HCT116 (cell line): Measurements from ENCODE around the gene PAK1. TPM values are rescaled to one million over a fixed set of nuclear protein-coding genes. Genes with fewer than 3 reads are reported as not detected.

ENCODE experiments used
- ATAC-seq: fragments of 200-7000 bp; cut with Tn5 transposase; 2 replicates; pipeline ENCODE4 v1.9.1; 2020; ENCODE audit warnings: mild to moderate bottlenecking, moderate library complexity
- BruUV-seq: library from RNA; stranded (reverse); fragments of 400-500 nt; replicated peaks from 2 replicates; lab custom pipeline; 2021; lab: Mats Ljungman, UMichigan
- CTCF ChIA-PET: fragments of 300-600 bp; sonication (Branson Sonifier 250); formaldehyde crosslinking; loops from one replicate; lab custom pipeline; 2021; ENCODE audit warnings: antibody characterized with exemption; lab: Charles Lee
- POLR2A ChIA-PET: fragments of 300-600, 350-600 bp; sonication (Branson Sonifier 250); formaldehyde crosslinking; loops from one replicate; lab custom pipeline; 2021; ENCODE audit warnings: antibody characterized with exemption; lab: Charles Lee
- RAD21 ChIA-PET, 2 experiments: fragments of 300-600 bp; sonication (Branson Sonifier 250); formaldehyde crosslinking; loops; one replicate each; lab custom pipeline; 2023; ENCODE audit warnings: low total read pairs in 2 of 2; ENCODE audit not compliant: uncharacterized antibody in 2 of 2, unreplicated experiment in 2 of 2, low non-redundant PET in 1 of 2; lab: Charles Lee
- DNase-seq: peaks from one replicate; pipeline ENCODE4 v3.0.0-alpha.2; 2010; ENCODE audit warnings: low read depth, low spot score
- H2AFZ ChIP-seq: fragments of 200-600 bp; shearing (Covaris generic), sonication (generic); 2 replicates; pipeline ENCODE4 v1.6.1; 2017; ENCODE audit warnings: low read depth, mixed run types, mixed read lengths, antibody characterized with exemption, low read length; ENCODE audit not compliant: poor library complexity, severe bottlenecking
- H3K27ac ChIP-seq: 2 replicates; pipeline ENCODE4 v1.5.1; 2012; ENCODE audit warnings: low read depth, low read length
- H3K27me3 ChIP-seq: fragments of 200-600 bp; sonication (generic); 2 replicates; pipeline ENCODE4 v1.6.1; 2016; ENCODE audit warnings: mixed run types, low read length, mixed read lengths; ENCODE audit not compliant: insufficient read depth
- H3K36me3 ChIP-seq, 2 experiments: fragments of 200-500 bp in 1 of 2; fragments of 200-600 bp in 1 of 2; sonication (Bioruptor generic) in 1 of 2; sonication (generic) in 1 of 2; 2 replicates each; pipeline versions ENCODE4 v1.5.1 to v1.6.1; 2014 to 2016; ENCODE audit warnings: low read length in 2 of 2, inconsistent platforms in 1 of 2, mixed read lengths in 1 of 2, mixed run types in 1 of 2; ENCODE audit not compliant: insufficient read depth in 2 of 2, control insufficient read depth in 1 of 2
- H3K4me1 ChIP-seq, 2 experiments: fragments of 200-600 bp in 1 of 2; sonication (generic) in 1 of 2; 2 replicates each; pipeline versions ENCODE4 v1.5.1 to v1.6.1; 2012 to 2017; ENCODE audit warnings: low read length in 2 of 2, inconsistent platforms in 1 of 2, mild to moderate bottlenecking in 1 of 2, mixed read lengths in 1 of 2, mixed run types in 1 of 2, moderate library complexity in 1 of 2; ENCODE audit not compliant: insufficient read depth in 2 of 2, control insufficient read depth in 1 of 2
- H3K4me2 ChIP-seq: fragments of 200-600 bp; sonication (generic); 2 replicates; pipeline ENCODE4 v1.6.1; 2017; ENCODE audit warnings: mixed run types, low read length, mixed read lengths
- H3K4me3 ChIP-seq, 2 experiments: fragments of 200-600 bp in 1 of 2; sonication (generic) in 1 of 2; replicated peaks in 1 of 2; 2 replicates each; pipeline ENCODE4 v1.5.1; 2011 to 2016; ENCODE audit warnings: low read length in 2 of 2, control low read depth in 1 of 2, low read depth in 1 of 2, mild to moderate bottlenecking in 1 of 2, mixed read lengths in 1 of 2, mixed run types in 1 of 2
- H3K79me2 ChIP-seq: fragments of 200-600 bp; sonication (generic); 2 replicates; pipeline ENCODE4 v1.6.1; 2017; ENCODE audit warnings: mild to moderate bottlenecking, mixed run types, low read length, moderate library complexity, mixed read lengths; ENCODE audit not compliant: insufficient read depth
- H3K9ac ChIP-seq: fragments of 200-600 bp; sonication (generic); 2 replicates; pipeline ENCODE4 v1.6.1; 2016; ENCODE audit warnings: low read length, mixed read lengths
- H3K9me2 ChIP-seq: fragments of 200-600 bp; sonication (generic), shearing (Covaris generic); 2 replicates; pipeline ENCODE4 v1.6.1; 2017; ENCODE audit warnings: mixed run types, mild to moderate bottlenecking, moderate library complexity; ENCODE audit not compliant: insufficient read depth
- H3K9me3 ChIP-seq, 2 experiments: fragments of 200-500 bp in 1 of 2; fragments of 200-600 bp in 1 of 2; sonication (Bioruptor generic) in 1 of 2; sonication (generic) in 1 of 2; 2 replicates each; pipeline ENCODE4 v1.6.1; 2014 to 2017; ENCODE audit warnings: low read length in 2 of 2, mixed read lengths in 2 of 2, inconsistent platforms in 1 of 2, low read depth in 1 of 2, mild to moderate bottlenecking in 1 of 2, mixed run types in 1 of 2, moderate library complexity in 1 of 2; ENCODE audit not compliant: control insufficient read depth in 1 of 2, insufficient read depth in 1 of 2
- H4K20me1 ChIP-seq: fragments of 200-600 bp; sonication (generic), shearing (Covaris generic); 2 replicates; pipeline ENCODE4 v1.6.1; 2017; ENCODE audit warnings: mixed run types, mild to moderate bottlenecking, moderate library complexity; ENCODE audit not compliant: insufficient read depth
- ATF3 ChIP-seq: IDR thresholded peaks from 2 replicates; pipeline ENCODE4 v1.6.1; 2012
- CBX3 ChIP-seq: IDR thresholded peaks from 2 replicates; pipeline ENCODE4 v1.6.1; 2012; ENCODE audit warnings: low read depth
- CTCF ChIP-seq, 3 experiments: fragments of 200-600 bp in 1 of 3; sonication (generic) in 1 of 3; IDR thresholded peaks in 2 of 3; conservative IDR thresholded peaks in 1 of 3; 2 replicates each; pipeline ENCODE4 v1.5.1; 2012 to 2017; ENCODE audit warnings: low read depth in 2 of 3, low read length in 2 of 3, antibody characterized with exemption in 1 of 3, borderline replicate concordance in 1 of 3, control low read depth in 1 of 3, mild to moderate bottlenecking in 1 of 3, mixed read lengths in 1 of 3, mixed run types in 1 of 3, moderate library complexity in 1 of 3; ENCODE audit not compliant: insufficient read depth in 1 of 3
- EGR1 ChIP-seq: IDR thresholded peaks from 2 replicates; pipeline ENCODE4 v1.6.1; 2012; ENCODE audit warnings: low read depth
- ELF1 ChIP-seq: IDR thresholded peaks from 2 replicates; pipeline ENCODE4 v1.6.1; 2012; ENCODE audit warnings: low read depth, borderline replicate concordance
- EZH2phosphoT487 ChIP-seq: fragments of 200-600 bp; IDR thresholded peaks from 2 replicates; pipeline ENCODE4 v1.6.1; 2018; ENCODE audit warnings: antibody characterized with exemption, borderline replicate concordance
- FOSL1 ChIP-seq: IDR thresholded peaks from 2 replicates; pipeline ENCODE4 v1.6.1; 2012; ENCODE audit warnings: low read depth
- JUND ChIP-seq: IDR thresholded peaks from 2 replicates; pipeline ENCODE4 v1.6.1; 2012
- MAX ChIP-seq: IDR thresholded peaks from 2 replicates; pipeline ENCODE4 v1.6.1; 2012
- POLR2AphosphoS5 ChIP-seq: IDR thresholded peaks from 2 replicates; pipeline ENCODE4 v1.6.1; 2011; ENCODE audit warnings: mild to moderate bottlenecking, low read depth, low read length, moderate library complexity
- RAD21 ChIP-seq: IDR thresholded peaks from 2 replicates; pipeline ENCODE4 v1.6.1; 2012; ENCODE audit warnings: low read depth, mild to moderate bottlenecking
- REST ChIP-seq: IDR thresholded peaks from 2 replicates; pipeline ENCODE4 v1.6.1; 2012; ENCODE audit warnings: low read depth
- SIN3A ChIP-seq: IDR thresholded peaks from 2 replicates; pipeline ENCODE4 v1.6.1; 2012; ENCODE audit warnings: low read depth
- SRF ChIP-seq: IDR thresholded peaks from 2 replicates; pipeline ENCODE4 v1.6.1; 2012; ENCODE audit warnings: low read depth
- TCF7L2 ChIP-seq: IDR thresholded peaks from 2 replicates; pipeline ENCODE4 v1.7.0; 2011; ENCODE audit warnings: borderline replicate concordance, inconsistent platforms; ENCODE audit not compliant: insufficient read depth, insufficient read length; ENCODE audit errors: extremely low read depth
- YY1 ChIP-seq: IDR thresholded peaks from 2 replicates; pipeline ENCODE4 v1.6.1; 2011; ENCODE audit warnings: low read length, low read depth, moderate library complexity, mild to moderate bottlenecking; ENCODE audit not compliant: insufficient replicate concordance; ENCODE audit errors: extremely low read depth
- ZBTB33 ChIP-seq: IDR thresholded peaks from 2 replicates; pipeline ENCODE4 v1.6.1; 2011; ENCODE audit warnings: mild to moderate bottlenecking, low read length, moderate library complexity; ENCODE audit not compliant: insufficient replicate concordance; ENCODE audit errors: extremely low read depth
- ZNF274 ChIP-seq: fragments of 200-500 bp; sonication (Bioruptor generic); IDR thresholded peaks from 2 replicates; pipeline ENCODE4 v1.6.1; 2014; ENCODE audit warnings: mild to moderate bottlenecking, low read depth, low read length, inconsistent platforms
- intact Hi-C: fragments of 100-400 bp; cut with micrococcal nuclease; formaldehyde crosslinking; loops from 2 replicates; pipeline ENCODE4 v1.10.0; 2022
- total RNA-seq: library from RNA; stranded (reverse); gene quantifications from one replicate; pipeline ENCODE4 v1.2.1, GENCODE V29; 2021; ENCODE audit not compliant: unreplicated experiment

PAK1 gene
- total RNA-seq, 1 experiment from 2014 or later, result 56.1 TPM

- no peaks in the 10 kb centered on the region for H3K36me3 ChIP-seq
- ATAC-seq (no peak), DNase-seq (no peak)
- TF ChIP-seq MAX (no peak), ZBTB33 (no peak), TCF7L2 (no peak), REST (no peak), JUND (no peak), ATF3 (no peak), POLR2AphosphoS5 (no peak), ELF1 (no peak), RAD21 (no peak), SIN3A (no peak), EZH2phosphoT487 (no peak), CBX3 (no peak), YY1 (no peak), ZNF274 (no peak), SRF (no peak), EGR1 (no peak), CTCF (IDR thresholded peaks at IDR 0.05 in 2 of 3, conservative IDR thresholded peaks at IDR 0.05 in 1 of 3; ENCODE audit: borderline replicate concordance in 1 of 3, insufficient read depth in 1 of 3, low read depth in 2 of 3, low read length in 2 of 3) (no peak), FOSL1 (no peak)
- H3K9me2 ChIP-seq, result no peaks in the 10 kb centered on the region
- intact Hi-C loops, result no loop called here
- POLR2A ChIA-PET, result interaction anchor here (1.0 kb wide), 1 partner anchor 35 kb away, joined by 3 read pairs; no protein-coding TSS in a partner anchor
- BruUV-seq, result no TSS peak
- no peaks in the 10 kb centered on the region for H3K4me1 ChIP-seq
- H3K4me2 ChIP-seq, result no peak overlapping the region
- H2AFZ ChIP-seq, result no peak overlapping the region
- no peak overlapping the region for H3K27ac ChIP-seq
- H3K4me3 ChIP-seq, result no peak overlapping the region
- H3K27me3 ChIP-seq, result no peaks in the 10 kb centered on the region
- H4K20me1 ChIP-seq, result no peaks in the 10 kb centered on the region
- RAD21 ChIA-PET, result no interaction called here
- H3K9ac ChIP-seq, result no peak overlapping the region
- no peaks in the 10 kb centered on the region for H3K79me2 ChIP-seq
- CTCF ChIA-PET, result interaction anchor here (2.5 kb wide), 1 partner anchor 24 kb away, joined by 8 read pairs; no protein-coding TSS in a partner anchor
- H3K9me3 ChIP-seq, result no peaks in the 10 kb centered on the region
Observed at GRCh38 chr11:77446911-77447629, 26.8 kb downstream of the PAK1 start.
